NOMO-1 treated with dmso at 0.1 percent for 144 hours (cell line): ENCODE results near the gene INAFM2.

Source experiments
- DNase-seq: peaks from one replicate; lab custom pipeline; 2025; ENCODE audit not compliant: unreplicated experiment; lab: John Stamatoyannopoulos, UW

Gene INAFM2

DNA sequence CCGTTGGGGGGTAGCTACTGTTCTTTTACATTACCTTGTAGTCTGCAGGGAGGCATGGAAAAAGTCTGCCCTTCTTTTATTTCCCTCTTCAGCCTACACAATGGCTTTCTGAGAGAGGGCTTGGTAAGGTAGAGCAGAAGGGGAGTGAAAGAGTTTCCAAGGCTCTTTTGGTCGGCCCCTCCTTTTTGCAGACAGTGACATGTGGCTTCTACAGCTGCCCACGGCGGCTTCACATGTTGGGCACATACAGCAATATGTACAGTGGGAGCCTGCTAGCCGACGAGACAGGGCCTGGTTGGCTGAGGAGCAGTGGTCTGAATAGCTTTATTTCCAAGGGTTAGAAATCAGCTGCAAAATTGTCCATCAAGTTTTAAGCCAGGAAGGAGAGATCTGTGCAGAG is 4.0 kb downstream of the INAFM2 start:
- no peak for DNase-seq

- DNase-seq = no peak
These were observed 4.7 kb downstream of the INAFM2 start for GRCh38 chr15:40328176-40328575.

GRCh38 chr15:40328751-40329150 is 5.3 kb downstream of the INAFM2 start:
- no peak for DNase-seq

DNA sequence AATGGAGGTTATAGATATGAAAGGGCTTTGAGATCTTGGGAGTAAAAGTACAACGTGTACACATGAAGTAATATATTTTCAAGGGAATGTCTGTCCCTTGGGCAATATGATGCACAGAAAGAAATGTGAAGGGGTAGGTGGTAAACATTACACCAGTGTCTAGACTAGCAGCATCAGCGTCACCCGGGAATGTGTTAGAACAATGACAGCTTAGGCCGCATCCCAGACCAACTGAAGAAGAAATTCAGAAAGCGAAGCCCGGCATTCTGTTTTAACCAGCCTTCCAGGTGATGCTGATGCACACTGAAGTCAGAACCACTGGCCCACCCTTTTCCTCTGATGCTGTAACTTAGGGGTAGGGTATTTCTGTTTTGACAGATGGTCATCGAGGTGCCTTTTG is 6.3 kb downstream of the INAFM2 start:
- DNase-seq = no peak

- no peak for DNase-seq
These were observed 6.9 kb downstream of the INAFM2 start for GRCh38 chr15:40330368-40330836.

DNA sequence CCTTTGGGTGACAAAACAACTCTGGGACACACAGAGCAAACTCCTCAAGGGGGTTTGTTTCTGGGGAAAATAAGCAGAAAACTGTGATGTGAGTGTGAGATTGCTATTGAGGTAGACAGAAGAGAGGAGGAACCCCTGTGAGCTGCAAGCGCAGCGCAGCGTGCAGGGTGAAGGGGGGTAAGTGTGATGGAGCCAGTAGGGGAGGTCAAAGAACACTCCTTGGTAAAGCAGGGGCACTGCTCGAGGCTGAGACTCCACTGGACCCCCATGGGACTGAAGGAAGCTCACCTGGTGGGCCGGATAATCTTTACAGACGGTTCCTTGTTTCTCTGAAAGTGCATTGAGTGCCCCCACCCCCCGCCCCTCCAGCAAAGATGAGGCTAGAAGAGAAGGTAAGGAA is 7.5 kb downstream of the INAFM2 start:
- no peak for DNase-seq

GRCh38 chr15:40331637-40332036 is 8.1 kb downstream of the INAFM2 start:
- no peak for DNase-seq

DNA sequence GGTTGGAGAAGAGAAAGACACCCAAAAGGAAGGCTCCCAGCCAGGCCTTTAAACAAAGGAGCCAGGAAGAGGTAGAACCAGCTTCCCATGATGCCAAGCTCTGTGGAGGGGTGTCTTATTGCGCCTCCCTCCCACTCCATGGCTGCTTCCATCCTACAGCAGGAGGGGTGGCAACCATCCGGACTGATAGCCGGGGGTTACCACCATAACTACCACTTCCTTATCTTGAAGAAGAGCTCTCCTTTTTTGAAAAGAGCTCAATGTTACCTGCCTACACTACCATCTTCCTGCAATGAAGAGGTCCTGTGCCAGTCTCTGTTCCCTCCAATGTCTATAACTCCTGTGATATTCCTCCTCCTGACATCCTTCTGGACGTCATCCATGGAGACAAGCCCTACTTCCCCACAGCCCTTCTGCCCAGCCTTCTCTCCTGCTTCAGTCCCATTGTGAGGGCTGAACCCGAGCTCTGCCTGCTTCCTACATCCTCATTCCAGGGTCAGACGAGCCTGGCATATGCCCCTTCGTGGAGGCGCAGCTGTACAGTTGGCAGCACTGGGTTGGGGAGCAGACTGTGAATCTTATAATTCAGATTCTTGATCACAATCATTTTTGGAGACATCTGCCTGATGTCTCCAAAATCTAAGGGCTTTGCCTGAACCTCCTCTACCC is 8.8 kb downstream of the INAFM2 start:
- DNase-seq = no peak

DNA sequence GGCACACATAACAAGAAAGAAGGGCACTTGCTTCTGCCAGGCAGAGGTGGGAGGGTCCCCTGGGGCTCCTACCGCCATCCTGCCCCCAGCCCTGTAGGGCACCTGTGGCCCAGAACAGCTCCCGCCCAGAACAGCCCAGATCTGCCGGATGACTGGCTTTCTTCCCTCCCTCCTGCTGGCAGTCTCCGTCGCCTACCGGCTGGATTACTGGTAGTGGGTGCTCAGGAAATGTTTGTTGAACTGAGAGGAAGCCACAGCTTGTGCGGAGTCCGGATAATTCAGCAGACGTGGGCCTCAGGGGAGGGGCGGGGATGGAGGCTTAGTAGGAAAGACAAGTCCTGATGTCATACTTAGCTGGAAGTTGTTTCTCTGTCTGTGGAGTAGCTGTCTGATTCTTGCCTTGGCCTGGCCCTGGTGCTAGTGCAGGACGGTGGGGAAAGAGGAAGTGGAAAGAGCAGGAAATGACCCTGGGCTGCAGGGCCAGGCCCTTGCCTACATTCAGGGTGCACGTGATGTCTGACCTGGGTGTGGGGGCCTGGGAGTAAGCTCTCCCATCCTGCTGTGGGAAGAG is 10.5 kb downstream of the INAFM2 start:
- DNase-seq = peak; percentile 84

- no peak for DNase-seq
These were observed 11.0 kb downstream of the INAFM2 start for GRCh38 chr15:40334541-40334940.

GRCh38 chr15:40334941-40335795 is 11.7 kb downstream of the INAFM2 start:
- no peak for DNase-seq

GRCh38 chr15:40335938-40336743 is 12.6 kb downstream of the INAFM2 start:
- DNase-seq = no peak

GRCh38 chr15:40336744-40337122 is 13.2 kb downstream of the INAFM2 start:
- DNase-seq = no peak

DNA sequence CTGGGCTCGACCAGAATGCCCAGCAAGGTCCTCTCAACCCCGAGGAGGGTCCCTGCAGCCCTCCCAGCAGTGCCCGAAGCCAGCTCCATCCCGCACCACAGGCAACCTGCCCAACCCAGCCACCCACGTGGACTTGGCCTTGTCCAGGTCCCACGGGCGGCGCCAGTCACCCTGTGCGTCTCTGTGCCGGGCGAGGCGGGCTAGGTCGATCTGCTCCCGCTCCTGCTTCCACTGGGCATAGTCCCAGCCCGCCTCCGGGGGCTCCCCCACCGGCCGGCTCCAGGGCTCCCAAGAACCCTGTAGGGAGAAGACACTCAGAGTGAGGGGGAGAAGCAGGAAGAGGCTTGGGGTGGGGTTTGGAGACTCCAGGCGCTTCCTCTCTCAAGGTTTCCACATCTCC is 14.1 kb downstream of the INAFM2 start:
- no peak for DNase-seq

GRCh38 chr15:40338041-40338657 is 14.7 kb downstream of the INAFM2 start:
- DNase-seq = peak; percentile 68

- no peak for DNase-seq
These were observed 15.6 kb downstream of the INAFM2 start for GRCh38 chr15:40338921-40339620.

- DNase-seq = no peak
These were observed 16.1 kb downstream of the INAFM2 start for GRCh38 chr15:40339621-40339945.

- no peak for DNase-seq
These were observed 16.7 kb downstream of the INAFM2 start for GRCh38 chr15:40340038-40340739.

DNA sequence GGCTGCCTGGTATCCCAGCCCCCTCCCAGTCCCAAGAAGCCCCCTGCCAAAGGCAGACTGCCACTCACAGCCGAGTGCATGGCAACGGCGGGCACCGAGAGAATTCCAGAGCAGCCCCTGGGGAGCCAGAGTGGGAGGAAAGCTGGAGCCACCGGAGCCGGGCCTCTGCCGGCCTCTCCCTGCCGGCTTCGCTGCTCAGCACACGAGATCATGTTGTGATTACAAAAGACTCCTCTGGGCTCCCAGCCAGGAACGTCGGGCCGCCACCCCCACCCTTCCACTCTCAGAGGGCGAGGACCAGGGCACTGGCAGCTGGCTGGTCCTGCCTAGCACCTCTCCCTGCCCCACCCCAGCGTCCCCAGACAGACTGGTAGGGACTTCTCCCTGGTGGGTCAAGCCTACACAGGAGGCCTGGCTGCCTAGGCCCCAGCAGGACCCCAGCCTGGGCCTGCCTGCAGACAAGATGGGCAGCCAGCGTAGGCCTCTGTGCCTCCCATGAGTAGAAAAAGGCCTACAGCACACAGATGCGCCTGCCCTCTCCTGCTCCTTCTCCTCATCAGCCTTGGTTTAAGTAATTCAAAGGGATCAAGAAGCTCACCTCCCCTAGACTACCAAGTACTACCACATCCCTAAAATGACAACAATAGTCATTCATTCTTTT is 17.4 kb downstream of the INAFM2 start, which contains the start of gene CCDC9B:
Gene CCDC9B (minus strand): TSS at position 200 of the 661 bp plus-strand sequence. CDS start 120 bp downstream, at position 80.
- peak; percentile 14 for DNase-seq
